WI38 (cell line): ENCODE results near the gene SACS.
"Not testable (repeated sequence)": the region's sequence is repeated elsewhere in the genome, so short reads cannot be mapped to it uniquely, and the experiment has no call there.

Experiments
- H3K4me3 ChIP-seq: 2 replicates; pipeline ENCODE4 v1.5.1; 2011; ENCODE audit warnings: low read depth, mild to moderate bottlenecking, control low read depth, low read length
- CTCF ChIP-seq: IDR thresholded peaks from 2 replicates; pipeline ENCODE4 v1.5.1; 2012; ENCODE audit warnings: low read depth, mild to moderate bottlenecking, control low read depth, low read length

SACS gene

GRCh38 chr13:23408026-23408425 is 25.5 kb downstream of the SACS start:
- H3K4me3 ChIP-seq, result no peak overlapping the region
- no peak for TF ChIP-seq CTCF

GRCh38 chr13:23401156-23401555 is 32.3 kb downstream of the SACS start:
- not testable (repeated sequence) for H3K4me3 ChIP-seq

DNA sequence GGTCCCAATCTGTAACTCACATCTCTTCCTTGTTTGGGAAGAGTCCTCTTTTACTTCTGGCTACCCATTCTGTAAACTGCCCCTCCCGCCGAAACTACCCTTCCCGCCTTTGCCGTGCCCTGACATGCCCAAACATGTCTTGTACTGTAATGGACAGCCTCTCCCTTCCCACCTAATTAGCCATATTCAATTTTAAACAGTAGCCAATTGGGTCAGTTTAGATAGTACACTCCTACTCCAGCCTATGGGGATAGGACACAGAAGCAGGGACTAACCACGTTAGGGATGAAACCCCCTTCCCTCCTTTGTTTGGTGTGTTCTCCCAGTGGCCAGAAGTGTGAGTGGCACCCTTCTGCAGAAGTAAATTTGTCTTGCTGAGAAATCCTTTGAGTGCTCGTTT is 34.2 kb downstream of the SACS start:
- H3K4me3 ChIP-seq, result no peak overlapping the region
- no peak for TF ChIP-seq CTCF

DNA sequence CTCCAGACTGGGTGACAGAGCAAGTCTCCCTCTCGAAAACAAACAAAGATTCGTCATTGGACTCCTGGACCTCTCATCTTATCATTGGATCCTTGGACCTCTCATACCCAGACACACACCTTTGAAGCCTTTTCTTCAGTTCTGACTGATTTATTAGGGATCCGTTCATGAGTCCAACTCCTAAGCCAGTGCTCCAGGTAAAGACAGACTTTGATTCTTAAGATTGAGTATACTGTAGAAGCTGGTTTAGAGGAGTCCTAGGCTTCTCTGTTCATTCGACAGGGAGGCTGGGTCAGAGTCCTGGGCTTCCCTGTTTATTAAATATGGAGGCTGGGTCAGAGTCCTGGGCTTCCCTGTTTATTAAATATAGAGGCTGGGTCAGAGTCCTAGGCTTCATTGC is 38.7 kb downstream of the SACS start:
- no peak for TF ChIP-seq CTCF
- no peak overlapping the region for H3K4me3 ChIP-seq

DNA sequence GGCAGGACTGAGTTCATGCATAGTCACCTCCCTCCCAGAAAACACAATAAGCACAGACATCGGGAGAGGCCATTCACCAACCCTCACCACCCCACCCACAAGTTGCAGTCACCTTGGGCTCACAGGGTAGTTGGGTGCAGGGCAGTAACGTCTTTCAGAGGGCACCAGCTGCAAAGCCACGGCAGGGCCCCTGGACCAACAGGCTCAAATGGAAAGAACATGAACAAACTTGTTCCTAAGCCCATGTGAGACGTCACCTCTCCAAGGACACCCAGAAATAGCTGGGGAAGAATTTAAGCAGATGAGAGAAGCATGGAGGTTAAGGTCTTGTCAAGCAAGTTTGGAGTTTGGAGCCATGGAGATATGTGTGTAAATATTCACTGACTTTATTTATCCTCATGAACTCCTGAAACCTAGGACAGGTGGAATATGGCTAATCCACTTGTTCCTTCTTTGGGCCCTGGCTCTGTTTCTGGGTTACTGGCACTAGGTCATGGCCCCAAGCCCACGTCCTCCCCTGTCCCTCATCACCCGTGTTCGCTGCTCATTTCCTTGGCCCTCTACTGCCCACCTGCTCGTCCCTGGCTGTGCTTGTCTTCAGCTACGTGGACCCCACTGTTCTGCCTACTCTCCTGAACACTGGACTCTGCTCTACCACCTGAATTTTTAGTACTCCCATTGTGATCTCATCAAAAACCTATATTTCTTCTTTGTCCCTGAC is 40.4 kb downstream of the SACS start:
- TF ChIP-seq CTCF, result no peak
- H3K4me3 ChIP-seq, result no peak overlapping the region

- no peak overlapping the region for H3K4me3 ChIP-seq
- no peak for TF ChIP-seq CTCF
Measured at GRCh38 chr13:23392313-23392712, 41.2 kb downstream of the SACS start.

- TF ChIP-seq CTCF, result no peak
- no peak overlapping the region for H3K4me3 ChIP-seq
Measured at GRCh38 chr13:23391752-23392151, 41.8 kb downstream of the SACS start.

- no peak for TF ChIP-seq CTCF
- H3K4me3 ChIP-seq, result no peak overlapping the region
Measured at GRCh38 chr13:23386533-23386932, 47.0 kb downstream of the SACS start.
